ENCODE data around the gene SNRNP27. TPM values are rescaled to one million over a fixed set of nuclear protein-coding genes. Genes with fewer than 3 reads are reported as not detected.

SNRNP27 gene
- total and polyA plus RNA-seq, 9 of the 15 experiments (the other 6 are each of a cell fraction or from before 2014, with no cell fraction given), result 29.2 to 102 (median 65.7) TPM

DNA sequence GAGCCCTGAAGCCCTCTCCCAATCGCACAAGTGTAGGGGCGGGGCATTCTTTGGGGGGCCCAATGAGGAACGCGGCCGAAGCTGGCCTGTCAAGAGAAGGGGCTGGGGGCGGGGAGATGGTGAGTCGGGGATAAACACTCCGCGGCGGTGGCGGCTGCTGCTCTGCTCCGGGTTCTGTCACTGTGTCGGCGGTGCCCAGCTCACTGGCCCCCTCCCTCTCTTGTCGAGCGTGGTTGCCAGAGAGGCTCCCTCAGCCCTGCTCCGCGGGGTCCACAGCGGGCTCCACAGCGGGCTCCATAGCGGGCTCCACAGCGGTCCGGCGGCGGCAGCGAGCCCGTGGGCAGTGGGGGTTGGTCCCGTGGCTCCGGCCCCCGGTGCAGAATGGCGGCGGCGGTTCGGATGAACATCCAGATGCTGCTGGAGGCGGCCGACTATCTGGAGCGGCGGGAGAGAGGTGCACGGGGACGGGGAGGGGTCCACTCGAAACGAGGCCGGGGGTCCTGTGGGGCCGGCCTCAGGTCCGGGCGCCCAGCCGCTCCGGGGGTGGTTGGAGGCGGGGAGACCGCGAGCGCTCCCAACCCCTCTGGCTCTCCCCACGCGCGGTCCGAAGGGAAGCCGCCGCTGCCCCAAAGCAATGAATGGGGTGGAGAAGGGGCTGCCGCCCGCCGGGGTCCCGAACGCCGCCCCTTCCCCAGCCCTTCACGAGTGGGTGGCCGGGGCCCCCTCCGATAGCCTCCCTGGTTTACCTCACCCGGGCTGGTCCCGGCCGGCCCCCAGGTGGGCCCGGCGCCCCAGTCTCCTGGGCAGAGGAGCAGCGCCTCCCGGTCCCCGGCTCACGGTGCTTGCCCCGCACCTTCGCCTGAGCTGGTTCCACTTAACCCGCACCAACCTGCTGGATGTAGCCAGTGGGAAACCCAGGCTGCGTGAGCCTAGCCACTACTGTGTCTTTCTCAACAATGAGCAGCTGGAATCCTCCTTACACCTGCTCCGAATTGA is 21.5 kb downstream of the SNRNP27 start, which contains the start of gene MXD1 (continued):
- TF ChIP-seq THRAP3 (IDR thresholded peaks at IDR 0.05; ENCODE audit: borderline replicate concordance) (no peak), HNRNPH1 (optimal IDR thresholded peaks at IDR 0.05; ENCODE audit: low read depth, low read length) (no peak), ZNF232 (CRISPR knock-in tag; IDR thresholded peaks at IDR 0.05) (peak; percentile 45; the same call in 1 of the 2 replicates), C11orf30 (IDR thresholded peaks at IDR 0.05; ENCODE audit: low read depth) (peak; percentile 14; the same call in 1 of the 2 replicates), SRSF1 (IDR thresholded peaks at IDR 0.05; ENCODE audit: low read depth, low read length) (0 out of 2 replicates have a peak, but pooled peaks have one; percentile 25), PCBP2 (IDR thresholded peaks at IDR 0.05; ENCODE audit: low read depth, low read length, poor library complexity, severe bottlenecking) (no peak), PTTG1 (tag; IDR thresholded peaks at IDR 0.05; ENCODE audit: low read depth) (no peak), GATAD2A (IDR thresholded peaks at IDR 0.05) (no peak), CCAR2 (IDR thresholded peaks at IDR 0.05; ENCODE audit: low read depth, low read length) (no peak), MCM5 (IDR thresholded peaks at IDR 0.05; ENCODE audit: low read depth) (no peak), NUFIP1 (IDR thresholded peaks at IDR 0.05; ENCODE audit: partially characterized antibody) (no peak), BCL6 (CRISPR knock-in tag; IDR thresholded peaks at IDR 0.05) (no peak), ARID2 (IDR thresholded peaks at IDR 0.05) (no peak)
- TF ChIP-seq, protein P1, sequence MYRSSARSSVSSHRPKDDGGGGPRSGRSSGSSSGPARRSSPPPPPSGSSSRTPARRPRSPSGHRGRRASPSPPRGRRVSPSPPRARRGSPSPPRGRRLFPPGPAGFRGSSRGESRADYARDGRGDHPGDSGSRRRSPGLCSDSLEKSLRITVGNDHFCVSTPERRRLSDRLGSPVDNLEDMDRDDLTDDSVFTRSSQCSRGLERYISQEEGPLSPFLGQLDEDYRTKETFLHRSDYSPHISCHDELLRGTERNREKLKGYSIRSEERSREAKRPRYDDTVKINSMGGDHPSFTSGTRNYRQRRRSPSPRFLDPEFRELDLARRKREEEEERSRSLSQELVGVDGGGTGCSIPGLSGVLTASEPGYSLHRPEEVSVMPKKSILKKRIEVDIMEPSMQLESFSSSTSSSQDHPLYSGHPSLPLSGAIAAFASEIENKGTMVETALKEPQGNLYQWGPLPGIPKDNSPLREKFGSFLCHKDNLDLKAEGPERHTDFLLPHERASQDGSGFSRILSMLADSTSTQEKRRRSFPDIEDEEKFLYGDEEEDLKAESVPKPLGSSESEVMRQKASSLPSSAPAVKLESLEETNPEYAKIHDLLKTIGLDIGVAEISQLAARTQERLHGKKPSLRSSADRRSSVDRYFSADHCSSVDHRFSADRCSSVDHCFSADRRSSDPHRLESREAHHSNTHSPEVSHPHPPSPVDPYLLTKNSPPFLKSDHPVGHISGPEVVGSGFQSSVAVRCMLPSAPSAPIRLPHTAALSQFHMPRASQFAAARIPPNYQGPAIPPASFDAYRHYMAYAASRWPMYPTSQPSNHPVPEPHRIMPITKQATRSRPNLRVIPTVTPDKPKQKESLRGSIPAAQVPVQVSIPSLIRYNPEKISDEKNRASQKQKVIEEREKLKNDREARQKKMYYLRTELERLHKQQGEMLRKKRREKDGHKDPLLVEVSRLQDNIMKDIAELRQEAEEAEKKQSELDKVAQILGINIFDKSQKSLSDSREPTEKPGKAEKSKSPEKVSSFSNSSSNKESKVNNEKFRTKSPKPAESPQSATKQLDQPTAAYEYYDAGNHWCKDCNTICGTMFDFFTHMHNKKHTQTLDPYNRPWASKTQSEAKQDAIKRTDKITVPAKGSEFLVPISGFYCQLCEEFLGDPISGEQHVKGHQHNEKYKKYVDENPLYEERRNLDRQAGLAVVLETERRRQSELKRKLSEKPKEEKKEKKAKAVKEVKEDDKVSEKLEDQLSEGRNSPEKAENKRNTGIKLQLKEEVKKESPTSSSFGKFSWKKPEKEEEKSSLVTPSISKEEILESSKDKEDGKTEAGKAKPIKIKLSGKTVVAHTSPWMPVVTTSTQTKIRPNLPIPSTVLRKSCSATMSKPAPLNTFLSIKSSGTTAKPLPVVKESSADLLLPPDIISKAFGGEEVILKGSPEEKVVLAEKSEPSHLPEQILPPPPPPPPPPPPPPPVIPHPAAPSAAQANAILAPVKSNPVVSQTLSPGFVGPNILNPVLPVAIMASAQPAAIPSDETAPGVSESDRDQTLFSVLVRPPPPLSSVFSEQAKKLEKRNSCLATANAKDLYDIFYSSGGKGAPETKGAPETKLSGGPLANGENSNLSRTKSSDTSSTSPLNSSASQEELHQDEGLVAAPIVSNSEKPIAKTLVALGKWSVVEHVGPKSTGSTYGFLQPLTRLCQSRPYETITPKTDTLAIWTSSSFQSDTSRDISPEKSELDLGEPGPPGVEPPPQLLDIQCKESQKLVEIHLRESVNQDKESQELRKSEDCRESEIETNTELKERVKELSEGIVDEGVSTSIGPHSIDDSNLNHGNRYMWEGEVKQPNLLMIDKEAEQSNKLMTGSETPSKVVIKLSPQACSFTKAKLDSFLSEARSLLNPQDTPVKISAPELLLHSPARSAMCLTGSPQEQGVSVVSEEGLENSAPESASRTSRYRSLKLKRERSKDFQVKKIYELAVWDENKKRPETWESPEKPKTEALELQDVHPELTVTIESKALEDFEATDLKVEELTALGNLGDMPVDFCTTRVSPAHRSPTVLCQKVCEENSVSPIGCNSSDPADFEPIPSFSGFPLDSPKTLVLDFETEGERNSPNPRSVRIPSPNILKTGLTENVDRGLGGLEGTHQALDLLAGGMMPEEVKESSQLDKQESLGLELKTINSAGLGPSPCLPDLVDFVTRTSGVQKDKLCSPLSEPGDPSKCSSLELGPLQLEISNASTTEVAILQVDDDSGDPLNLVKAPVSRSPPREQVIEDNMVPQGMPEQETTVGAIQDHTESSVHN (IDR thresholded peaks at IDR 0.05; ENCODE audit: borderline replicate concordance in 1 of 2, low read depth in 1 of 2), result no peak
- TF ChIP-seq, protein P2, sequence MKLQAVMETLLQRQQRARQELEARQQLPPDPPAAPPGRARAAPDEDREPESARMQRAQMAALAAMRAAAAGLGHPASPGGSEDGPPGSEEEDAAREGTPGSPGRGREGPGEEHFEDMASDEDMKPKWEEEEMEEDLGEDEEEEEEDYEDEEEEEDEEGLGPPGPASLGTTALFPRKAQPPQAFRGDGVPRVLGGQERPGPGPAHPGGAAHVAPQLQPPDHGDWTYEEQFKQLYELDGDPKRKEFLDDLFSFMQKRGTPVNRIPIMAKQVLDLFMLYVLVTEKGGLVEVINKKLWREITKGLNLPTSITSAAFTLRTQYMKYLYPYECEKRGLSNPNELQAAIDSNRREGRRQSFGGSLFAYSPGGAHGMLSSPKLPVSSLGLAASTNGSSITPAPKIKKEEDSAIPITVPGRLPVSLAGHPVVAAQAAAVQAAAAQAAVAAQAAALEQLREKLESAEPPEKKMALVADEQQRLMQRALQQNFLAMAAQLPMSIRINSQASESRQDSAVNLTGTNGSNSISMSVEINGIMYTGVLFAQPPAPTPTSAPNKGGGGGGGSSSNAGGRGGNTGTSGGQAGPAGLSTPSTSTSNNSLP (IDR thresholded peaks at IDR 0.05; ENCODE audit: borderline replicate concordance, low read depth, low read length), result no peak
- TF ChIP-seq, protein P3, sequence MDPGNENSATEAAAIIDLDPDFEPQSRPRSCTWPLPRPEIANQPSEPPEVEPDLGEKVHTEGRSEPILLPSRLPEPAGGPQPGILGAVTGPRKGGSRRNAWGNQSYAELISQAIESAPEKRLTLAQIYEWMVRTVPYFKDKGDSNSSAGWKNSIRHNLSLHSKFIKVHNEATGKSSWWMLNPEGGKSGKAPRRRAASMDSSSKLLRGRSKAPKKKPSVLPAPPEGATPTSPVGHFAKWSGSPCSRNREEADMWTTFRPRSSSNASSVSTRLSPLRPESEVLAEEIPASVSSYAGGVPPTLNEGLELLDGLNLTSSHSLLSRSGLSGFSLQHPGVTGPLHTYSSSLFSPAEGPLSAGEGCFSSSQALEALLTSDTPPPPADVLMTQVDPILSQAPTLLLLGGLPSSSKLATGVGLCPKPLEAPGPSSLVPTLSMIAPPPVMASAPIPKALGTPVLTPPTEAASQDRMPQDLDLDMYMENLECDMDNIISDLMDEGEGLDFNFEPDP (CRISPR knock-in tag; IDR thresholded peaks at IDR 0.05), result no peak
